ENCODE data around the gene ELF1.

DNA sequence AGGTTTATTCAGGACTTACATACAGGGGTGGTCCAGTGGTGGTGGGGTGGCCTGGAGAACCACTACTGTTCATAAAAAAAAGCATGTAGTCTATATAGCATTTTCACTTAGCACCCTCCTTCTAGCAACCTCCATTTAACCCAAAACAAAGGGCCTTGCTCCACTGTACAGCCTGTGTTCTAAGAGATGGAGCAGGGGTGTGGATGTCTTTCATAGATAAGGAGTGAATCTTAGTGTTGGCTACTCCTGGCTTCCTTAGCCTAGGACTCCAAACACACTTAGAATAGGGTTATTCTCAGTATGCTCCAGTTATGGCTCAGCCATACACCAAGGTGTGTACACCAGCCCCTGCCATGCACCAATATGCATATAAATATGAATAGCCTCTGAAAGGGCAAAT, 95.2 kb downstream of the ELF1 start:
- TF ChIP-seq POLR2AphosphoS5 (IDR thresholded peaks at IDR 0.05; ENCODE audit: low read depth, low read length) (no peak), FOXP2 (optimal IDR thresholded peaks at IDR 0.05; ENCODE audit: borderline replicate concordance, extremely low read depth, extremely low read length, insufficient read depth) (no peak), REST (IDR thresholded peaks at IDR 0.05; ENCODE audit: insufficient read depth in 1 of 2, low read depth in 2 of 2, low read length in 2 of 2) (no peak), TAF1 (IDR thresholded peaks at IDR 0.05; ENCODE audit: borderline replicate concordance, insufficient read depth, low read length) (no peak), SIN3A (IDR thresholded peaks at IDR 0.05; ENCODE audit: borderline replicate concordance, insufficient read depth, low read length) (no peak)
